CD14-positive monocyte (primary cell): Measurements from ENCODE around the gene WDR20. TPM values are rescaled to one million over a fixed set of nuclear protein-coding genes. Genes with fewer than 3 reads are reported as not detected.

Experiments used
- DNase-seq, 3 donors: peaks; one replicate each; pipeline ENCODE4 v3.0.0-alpha.2; 2011 to 2022
- H2AFZ ChIP-seq: 2 replicates; pipeline ENCODE4 v1.6.0; 2012; ENCODE audit warnings: mild to moderate bottlenecking, low read depth, low read length, inconsistent platforms; ENCODE audit not compliant: insufficient read depth, poor library complexity, severe bottlenecking
- H3K27ac ChIP-seq, 2 donors: 1 replicate in 1 of 2; 2 replicates in 1 of 2; pipeline ENCODE4 v1.5.1; 2012 to 2013; ENCODE audit warnings: low read length in 2 of 2, control low read depth in 1 of 2, inconsistent platforms in 1 of 2, low read depth in 1 of 2, mild to moderate bottlenecking in 1 of 2
- H3K27me3 ChIP-seq, 2 donors: one replicate each; pipeline versions ENCODE4 v1.6.0 to v1.6.1; 2011 to 2013; ENCODE audit warnings: low read length in 2 of 2; ENCODE audit not compliant: control insufficient read depth in 2 of 2, insufficient read depth in 2 of 2
- H3K36me3 ChIP-seq, 2 donors: replicated peaks in 1 of 2; 1 replicate in 1 of 2; 2 replicates in 1 of 2; pipeline versions ENCODE4 v1.5.1 to v1.6.1; 2012 to 2013; ENCODE audit warnings: low read length in 2 of 2, control low read depth in 1 of 2, inconsistent platforms in 1 of 2, mild to moderate bottlenecking in 1 of 2; ENCODE audit not compliant: insufficient read depth in 2 of 2, control insufficient read depth in 1 of 2
- H3K4me1 ChIP-seq, 2 donors: 1 replicate in 1 of 2; 2 replicates in 1 of 2; pipeline versions ENCODE4 v1.5.1 to v1.6.1; 2012 to 2013; ENCODE audit warnings: low read length in 2 of 2, control low read depth in 1 of 2, inconsistent platforms in 1 of 2, mild to moderate bottlenecking in 1 of 2, moderate library complexity in 1 of 2; ENCODE audit not compliant: insufficient read depth in 2 of 2, control insufficient read depth in 1 of 2
- H3K4me2 ChIP-seq: replicated peaks from 2 replicates; pipeline ENCODE3; 2012; ENCODE audit warnings: low read length, moderate library complexity, mild to moderate bottlenecking; ENCODE audit not compliant: poor library complexity, severe bottlenecking; ENCODE audit errors: extremely low read depth
- H3K4me3 ChIP-seq, 3 experiments: fragments of 200-600 bp in 1 of 3; sonication (generic) in 1 of 3; replicated peaks in 1 of 3; 1 replicate in 2 of 3; 2 replicates in 1 of 3; pipeline ENCODE4 v1.5.1; 2011 to 2013; ENCODE audit warnings: low read length in 3 of 3, mild to moderate bottlenecking in 3 of 3, control low read depth in 2 of 3, low read depth in 2 of 3, inconsistent platforms in 1 of 3, moderate library complexity in 1 of 3
- H3K79me2 ChIP-seq: 2 replicates; pipeline ENCODE4 v1.6.0; 2012; ENCODE audit warnings: mild to moderate bottlenecking, control low read depth, inconsistent platforms, low read length, moderate library complexity; ENCODE audit not compliant: insufficient read depth
- H3K9ac ChIP-seq: 2 replicates; pipeline ENCODE4 v1.6.0; 2017; ENCODE audit warnings: low read length, mild to moderate bottlenecking; ENCODE audit not compliant: insufficient read depth, poor library complexity, severe bottlenecking
- H3K9me3 ChIP-seq, 2 donors: replicated peaks in 1 of 2; 1 replicate in 1 of 2; 2 replicates in 1 of 2; pipeline versions ENCODE4 v1.5.1 to v1.6.1; 2012 to 2013; ENCODE audit warnings: low read length in 2 of 2, control low read depth in 1 of 2; ENCODE audit not compliant: control insufficient read depth in 1 of 2, insufficient read depth in 1 of 2
- H4K20me1 ChIP-seq: 2 replicates; pipeline ENCODE4 v1.6.0; 2012; ENCODE audit warnings: mild to moderate bottlenecking, low read length, control low read depth, moderate library complexity; ENCODE audit not compliant: insufficient read depth
- H3K27ac Mint-ChIP-seq, 7 donors: one replicate each; pipeline ENCODE4 v1.8.0; 2020; ENCODE audit warnings: mild to moderate bottlenecking in 7 of 7, mixed read lengths in 7 of 7, moderate library complexity in 6 of 7, inconsistent platforms in 2 of 7
- H3K27me3 Mint-ChIP-seq, 3 donors: one replicate each; pipeline ENCODE4 v1.8.0; 2021 to 2022; ENCODE audit warnings: low read depth in 3 of 3, mild to moderate bottlenecking in 3 of 3, mixed read lengths in 3 of 3, moderate library complexity in 3 of 3, inconsistent platforms in 1 of 3
- H3K36me3 Mint-ChIP-seq, 2 donors: one replicate each; pipeline ENCODE4 v1.8.0; 2020; ENCODE audit warnings: mixed read lengths in 2 of 2, inconsistent platforms in 1 of 2, mild to moderate bottlenecking in 1 of 2
- H3K4me1 Mint-ChIP-seq: one replicate; pipeline ENCODE4 v1.8.0; 2020; ENCODE audit warnings: mild to moderate bottlenecking, mixed read lengths
- H3K4me3 Mint-ChIP-seq, 2 donors: one replicate each; pipeline ENCODE4 v1.8.0; 2020; ENCODE audit warnings: mild to moderate bottlenecking in 2 of 2, mixed read lengths in 2 of 2, moderate library complexity in 1 of 2
- H3K9me3 Mint-ChIP-seq, 7 donors: one replicate each; pipeline ENCODE4 v1.8.0; 2020 to 2022; ENCODE audit warnings: mixed read lengths in 7 of 7, mild to moderate bottlenecking in 6 of 7, moderate library complexity in 6 of 7, inconsistent platforms in 2 of 7
- CTCF ChIP-seq: fragments of 200-600 bp; IDR thresholded peaks from one replicate; pipeline ENCODE4 v1.8.0; 2022; ENCODE audit warnings: antibody characterized with exemption, mild to moderate bottlenecking
- WGBS: methylation state at CpG from one replicate; pipeline ENCODE4 v1.1.5; 2013; ENCODE audit warnings: missing lambda C conversion rate; ENCODE audit not compliant: insufficient coverage; 5-methylcytosine and 5-hydroxymethylcytosine counted together
- intact Hi-C, 2 donors: fragments of 100-400 bp; cut with micrococcal nuclease; formaldehyde crosslinking; loops; one replicate each; pipeline versions ENCODE4 v1.15.0 to v1.15.1; 2023
- polyA plus RNA-seq, 3 donors: library from polyadenylated mRNA; depleted of rRNA in 1 of 3; unstranded in 2 of 3; stranded (reverse) in 1 of 3; fragments of 300-500 nt in 2 of 3; fragments of >200 nt in 1 of 3; fragmentation: Illumina TruSeq in 2 of 3; gene quantifications; 1 replicate in 2 of 3; 2 replicates in 1 of 3; pipeline ENCODE4 v1.2.3, GENCODE V29; 2012 to 2021

WDR20 gene
- polyA plus RNA-seq, 3 donors: 7.4 to 13.3 (median 9.0) TPM

GRCh38 chr14:102233081-102233480 is 93.4 kb downstream of the WDR20 start:
- peaks cover 0 to 2% (median 0%) of the 10 kb centered on the region in 7 donors for H3K9me3 Mint-ChIP-seq
- H3K79me2 ChIP-seq: no peaks in the 10 kb centered on the region
- intact Hi-C loops: no loop called here
- no CpG with 5 or more reads among the region's 6 CpGs for WGBS
- TF ChIP-seq CTCF: no peak
- H3K27me3 Mint-ChIP-seq: no peaks in the 10 kb centered on the region
- H3K4me3 ChIP-seq: no peak overlapping the region
- no peak overlapping the region for H2AFZ ChIP-seq
- no peaks in the 10 kb centered on the region for H3K36me3 Mint-ChIP-seq
- no peak overlapping the region for H3K4me2 ChIP-seq
- no peak for DNase-seq
- H3K27me3 ChIP-seq: no peaks in the 10 kb centered on the region
- no peaks in the 10 kb centered on the region for H3K4me1 ChIP-seq
- no peaks in the 10 kb centered on the region for H3K4me1 Mint-ChIP-seq
- H3K4me3 Mint-ChIP-seq: no peak overlapping the region
- H3K9ac ChIP-seq: no peak overlapping the region
- H4K20me1 ChIP-seq: no peaks in the 10 kb centered on the region
- H3K36me3 ChIP-seq: no peaks in the 10 kb centered on the region
- no peak overlapping the region for H3K27ac Mint-ChIP-seq
- H3K27ac ChIP-seq: no peak overlapping the region
- H3K9me3 ChIP-seq: no peaks in the 10 kb centered on the region

- no peaks in the 10 kb centered on the region for H3K9me3 Mint-ChIP-seq
- H3K79me2 ChIP-seq: no peaks in the 10 kb centered on the region
- peak overlapping the region; percentile 52 for H2AFZ ChIP-seq
Measured at GRCh38 chr14:102234331-102235264, 94.9 kb downstream of the WDR20 start.

More at GRCh38 chr14:102234331-102235264, 94.9 kb downstream of the WDR20 start:
- WGBS: 65% methylated on average over 32 of the region's 34 CpGs
- Mint-ChIP-seq H3K36me3 (no peaks in the 10 kb centered on the region), H3K27ac (no peak overlapping the region), H3K4me1 (no peaks in the 10 kb centered on the region), H3K4me3 (no peak overlapping the region), H3K27me3 (no peaks in the 10 kb centered on the region)
- no peaks in the 10 kb centered on the region for H3K4me1 ChIP-seq
- H3K9me3 ChIP-seq: no peaks in the 10 kb centered on the region
- no peaks in the 10 kb centered on the region for H3K27me3 ChIP-seq
- H3K36me3 ChIP-seq: no peaks in the 10 kb centered on the region
- no peak for TF ChIP-seq CTCF
- H3K4me3 ChIP-seq: peak overlapping the region; percentile 30 to 70 (median 37)
- H3K4me2 ChIP-seq: peak overlapping the region; percentile 58
- intact Hi-C loops: loop anchor here in 1 of 2 donors (2.0 kb wide), 1 partner anchor 82 kb away; no protein-coding TSS in a partner anchor
- H3K9ac ChIP-seq: no peak overlapping the region
- H4K20me1 ChIP-seq: no peaks in the 10 kb centered on the region
- no peak overlapping the region for H3K27ac ChIP-seq
- no peak for DNase-seq
